Stomach (tissue), 4 donors: Measurements from ENCODE around the gene HOGA1.

Experiments
- POLR2A ChIP-seq, 4 donors: fragments of 450-650 bp; IDR thresholded peaks; one replicate each; pipeline ENCODE4 v1.6.1; 2016; ENCODE audit warnings: antibody characterized with exemption in 4 of 4, control low read depth in 2 of 4, mild to moderate bottlenecking in 1 of 4, moderate library complexity in 1 of 4
- POLR2AphosphoS5 ChIP-seq, 3 donors: sonication (generic); formaldehyde crosslinking; IDR thresholded peaks; one replicate each; pipeline ENCODE4 v1.6.1; 2016; ENCODE audit warnings: antibody characterized with exemption in 3 of 3
- TF ChIP-seq, protein P1 (sequence below), 7 experiments: fragments of 450-650 bp in 4 of 7; fragments of 200-600 bp in 3 of 7; sonication (generic) in 3 of 7; IDR thresholded peaks; one replicate each; pipeline ENCODE4 v1.5.1; 2016 to 2019; ENCODE audit warnings: antibody characterized with exemption in 7 of 7, control low read depth in 2 of 7, mild to moderate bottlenecking in 1 of 7

DNA sequence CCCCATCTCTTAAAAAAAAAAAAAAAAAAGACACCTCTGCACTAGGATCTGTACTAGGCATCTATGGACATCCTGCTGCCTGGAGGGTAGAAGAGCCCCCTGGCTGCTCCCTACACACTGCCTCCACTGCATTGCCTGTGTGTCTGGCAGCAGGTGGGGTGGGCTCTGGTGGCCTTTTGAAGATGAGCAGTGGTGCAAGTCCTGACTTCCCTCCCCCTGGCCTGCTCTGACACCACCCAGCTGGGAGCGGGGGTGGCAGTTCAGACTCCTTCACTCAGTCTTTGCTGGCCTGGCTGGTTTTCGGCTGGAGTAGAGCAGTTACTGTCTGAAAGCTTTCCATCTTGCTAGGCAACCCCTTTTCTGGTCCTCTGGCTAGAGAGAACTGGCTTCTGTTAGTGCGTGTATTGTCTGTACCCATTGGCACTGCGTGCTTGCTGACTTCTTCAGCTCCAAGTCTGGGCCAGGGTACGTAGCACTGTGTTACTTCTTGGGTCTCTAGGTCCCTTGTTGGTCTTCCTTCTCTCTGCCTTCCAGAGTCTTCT is 23.0 kb downstream of the HOGA1 start:
- TF ChIP-seq POLR2AphosphoS5 (IDR thresholded peaks at IDR 0.05) (no peak), POLR2A (IDR thresholded peaks at IDR 0.05) (no peak)
- TF ChIP-seq, protein P1, sequence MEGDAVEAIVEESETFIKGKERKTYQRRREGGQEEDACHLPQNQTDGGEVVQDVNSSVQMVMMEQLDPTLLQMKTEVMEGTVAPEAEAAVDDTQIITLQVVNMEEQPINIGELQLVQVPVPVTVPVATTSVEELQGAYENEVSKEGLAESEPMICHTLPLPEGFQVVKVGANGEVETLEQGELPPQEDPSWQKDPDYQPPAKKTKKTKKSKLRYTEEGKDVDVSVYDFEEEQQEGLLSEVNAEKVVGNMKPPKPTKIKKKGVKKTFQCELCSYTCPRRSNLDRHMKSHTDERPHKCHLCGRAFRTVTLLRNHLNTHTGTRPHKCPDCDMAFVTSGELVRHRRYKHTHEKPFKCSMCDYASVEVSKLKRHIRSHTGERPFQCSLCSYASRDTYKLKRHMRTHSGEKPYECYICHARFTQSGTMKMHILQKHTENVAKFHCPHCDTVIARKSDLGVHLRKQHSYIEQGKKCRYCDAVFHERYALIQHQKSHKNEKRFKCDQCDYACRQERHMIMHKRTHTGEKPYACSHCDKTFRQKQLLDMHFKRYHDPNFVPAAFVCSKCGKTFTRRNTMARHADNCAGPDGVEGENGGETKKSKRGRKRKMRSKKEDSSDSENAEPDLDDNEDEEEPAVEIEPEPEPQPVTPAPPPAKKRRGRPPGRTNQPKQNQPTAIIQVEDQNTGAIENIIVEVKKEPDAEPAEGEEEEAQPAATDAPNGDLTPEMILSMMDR (IDR thresholded peaks at IDR 0.05): no peak
